H1 (cell line): ENCODE measurements around the gene ZNF609. TPM values are rescaled to one million over a fixed set of nuclear protein-coding genes. Genes with fewer than 3 reads are reported as not detected.

Experiments used
- CTCF ChIA-PET: fragments of 300-600 bp; sonication (Branson Sonifier 250); formaldehyde crosslinking; loops from one replicate; lab custom pipeline; 2021; ENCODE audit not compliant: partially characterized antibody; lab: Charles Lee
- POLR2A ChIA-PET: fragments of 300-600 bp; sonication (Branson Sonifier 250); formaldehyde crosslinking; loops from one replicate; lab custom pipeline; 2021; ENCODE audit warnings: inconsistent platforms; ENCODE audit not compliant: partially characterized antibody; lab: Charles Lee
- DNase-seq, 2 experiments: peaks; one replicate each; pipeline versions ENCODE4 v3.0.0 to v3.0.0-alpha.2; 2010 to 2022; ENCODE audit warnings: low spot score in 2 of 2, low read depth in 1 of 2, mixed read lengths in 1 of 2
- FAIRE-seq: peaks from 2 replicates; lab custom pipeline; 2011; peaks lifted over from hg19 to GRCh38; lab: Jason Lieb, UNC
- H2AFZ ChIP-seq: 2 replicates; pipeline ENCODE4 v1.8.1; 2012; ENCODE audit warnings: low read length, inconsistent platforms
- H2AK5ac ChIP-seq: 2 replicates; pipeline ENCODE4 v1.6.1; 2013; ENCODE audit warnings: low read depth, low read length
- H2BK120ac ChIP-seq: replicated peaks from 2 replicates; pipeline ENCODE3; 2013; ENCODE audit warnings: low read depth, low read length, inconsistent platforms
- H2BK12ac ChIP-seq: 2 replicates; pipeline ENCODE4 v1.6.1; 2013; ENCODE audit warnings: low read depth, low read length
- H2BK15ac ChIP-seq: 2 replicates; pipeline ENCODE4 v1.6.1; 2013; ENCODE audit warnings: low read length
- H2BK20ac ChIP-seq: 2 replicates; pipeline ENCODE4 v1.6.1; 2013; ENCODE audit warnings: low read length
- H2BK5ac ChIP-seq: 2 replicates; pipeline ENCODE4 v1.6.1; 2013; ENCODE audit warnings: low read depth, low read length
- H3K14ac ChIP-seq: 2 replicates; pipeline ENCODE4 v1.6.1; 2013; ENCODE audit warnings: inconsistent platforms; ENCODE audit not compliant: insufficient read length
- H3K18ac ChIP-seq: 2 replicates; pipeline ENCODE4 v1.6.1; 2013; ENCODE audit warnings: low read length; ENCODE audit errors: extremely low read depth
- H3K23ac ChIP-seq: 2 replicates; pipeline ENCODE4 v1.6.1; 2013; ENCODE audit warnings: inconsistent platforms; ENCODE audit not compliant: insufficient read length
- H3K23me2 ChIP-seq: 2 replicates; pipeline ENCODE4 v1.6.1; 2013; ENCODE audit warnings: low read depth, low read length
- H3K27ac ChIP-seq: 2 replicates; pipeline ENCODE4 v1.6.1; 2011; ENCODE audit warnings: low read depth, low read length, inconsistent platforms
- H3K27me3 ChIP-seq, 4 experiments: replicated peaks in 1 of 4; 1 replicate in 1 of 4; 2 replicates in 3 of 4; pipeline versions ENCODE4 v1.6.1 to v1.8.1; 2011 to 2013; ENCODE audit warnings: low read length in 3 of 4, mild to moderate bottlenecking in 3 of 4, inconsistent platforms in 2 of 4, mixed read lengths in 2 of 4, moderate library complexity in 1 of 4; ENCODE audit not compliant: control insufficient read depth in 3 of 4, insufficient read depth in 3 of 4; ENCODE audit errors: extremely low read depth in 1 of 4
- H3K36me3 ChIP-seq, 4 experiments: 2 replicates each; pipeline versions ENCODE4 v1.6.1 to v1.8.1; 2011 to 2013; ENCODE audit warnings: mild to moderate bottlenecking in 4 of 4, low read length in 3 of 4, moderate library complexity in 2 of 4, control low read depth in 1 of 4, inconsistent platforms in 1 of 4; ENCODE audit not compliant: insufficient read depth in 4 of 4, control insufficient read depth in 2 of 4
- H3K4ac ChIP-seq: replicated peaks from 2 replicates; pipeline ENCODE3; 2013; ENCODE audit warnings: low read length, low read depth, mixed read lengths, inconsistent platforms; ENCODE audit not compliant: insufficient read length
- H3K4me1 ChIP-seq, 4 experiments: replicated peaks in 1 of 4; 1 replicate in 1 of 4; 2 replicates in 3 of 4; pipeline versions ENCODE4 v1.6.1 to v1.8.1; 2011 to 2013; ENCODE audit warnings: low read length in 3 of 4, inconsistent platforms in 2 of 4, mixed read lengths in 1 of 4; ENCODE audit not compliant: insufficient read depth in 4 of 4, control insufficient read depth in 3 of 4
- H3K4me2 ChIP-seq, 2 experiments: 2 replicates each; pipeline versions ENCODE4 v1.6.1 to v1.8.1; 2011 to 2013; ENCODE audit warnings: low read depth in 2 of 2, low read length in 2 of 2, control low read depth in 1 of 2, inconsistent platforms in 1 of 2, mild to moderate bottlenecking in 1 of 2; ENCODE audit not compliant: insufficient read depth in 1 of 2
- H3K4me3 ChIP-seq, 4 experiments: fragments of 200-600, 300-600 bp in 1 of 4; sonication (generic), shearing (Covaris generic), sonication (Bioruptor Twin) in 1 of 4; 2 replicates each; pipeline versions ENCODE4 v1.5.1 to v1.8.1; 2011 to 2016; ENCODE audit warnings: low read length in 4 of 4, low read depth in 3 of 4, control low read depth in 2 of 4, inconsistent platforms in 2 of 4, mild to moderate bottlenecking in 2 of 4, mixed read lengths in 1 of 4, moderate library complexity in 1 of 4; ENCODE audit not compliant: insufficient read depth in 2 of 4; ENCODE audit errors: extremely low read depth in 1 of 4
- H3K56ac ChIP-seq: replicated peaks from 2 replicates; pipeline ENCODE3; 2013; ENCODE audit warnings: low read depth, mild to moderate bottlenecking, mixed read lengths, low read length, inconsistent platforms; ENCODE audit not compliant: insufficient read length
- H3K79me1 ChIP-seq: 2 replicates; pipeline ENCODE4 v1.6.1; 2013; ENCODE audit warnings: low read depth, low read length, control low read depth
- H3K79me2 ChIP-seq, 2 experiments: 2 replicates each; pipeline versions ENCODE4 v1.6.1 to v1.8.1; 2012 to 2013; ENCODE audit warnings: low read length in 2 of 2, mild to moderate bottlenecking in 2 of 2, inconsistent platforms in 1 of 2; ENCODE audit not compliant: insufficient read depth in 2 of 2, control insufficient read depth in 1 of 2
- H3K9ac ChIP-seq, 4 experiments: replicated peaks in 1 of 4; 1 replicate in 1 of 4; 2 replicates in 3 of 4; pipeline versions ENCODE4 v1.6.1 to v1.8.1; 2011 to 2013; ENCODE audit warnings: low read depth in 3 of 4, low read length in 3 of 4, control low read depth in 2 of 4, mild to moderate bottlenecking in 2 of 4, moderate library complexity in 2 of 4, inconsistent platforms in 1 of 4; ENCODE audit errors: extremely low read depth in 1 of 4
- H3K9me3 ChIP-seq, 2 experiments: 2 replicates each; pipeline versions ENCODE4 v1.6.1 to v1.8.1; 2012 to 2013; ENCODE audit warnings: mild to moderate bottlenecking in 2 of 2, moderate library complexity in 2 of 2, control low read depth in 1 of 2, inconsistent platforms in 1 of 2, low read depth in 1 of 2, low read length in 1 of 2, mixed read lengths in 1 of 2; ENCODE audit not compliant: insufficient read depth in 2 of 2
- H4K20me1 ChIP-seq, 2 experiments: replicated peaks in 1 of 2; 2 replicates each; pipeline versions ENCODE3 to v1.8.1; 2011 to 2013; ENCODE audit warnings: inconsistent platforms in 2 of 2, low read length in 2 of 2, mild to moderate bottlenecking in 1 of 2; ENCODE audit not compliant: insufficient read depth in 2 of 2, control insufficient read depth in 1 of 2
- H4K5ac ChIP-seq: 2 replicates; pipeline ENCODE4 v1.6.1; 2013; ENCODE audit warnings: low read length, low read depth, mixed read lengths, inconsistent platforms; ENCODE audit not compliant: insufficient read length
- H4K8ac ChIP-seq: 2 replicates; pipeline ENCODE4 v1.8.0; 2013; ENCODE audit warnings: mild to moderate bottlenecking, moderate library complexity, low read length, inconsistent platforms; ENCODE audit not compliant: insufficient read depth; ENCODE audit errors: extremely low read depth
- H4K91ac ChIP-seq: replicated peaks from 2 replicates; pipeline ENCODE3; 2013; ENCODE audit warnings: low read length, mixed read lengths, inconsistent platforms; ENCODE audit not compliant: insufficient read length
- RAD21 ChIP-seq, 2 experiments: IDR thresholded peaks in 1 of 2; conservative IDR thresholded peaks in 1 of 2; 2 replicates each; pipeline ENCODE4 v1.6.1; 2011; ENCODE audit warnings: low read depth in 2 of 2, low read length in 2 of 2, improper control_type of control experiment in 1 of 2, inconsistent platforms in 1 of 2, mild to moderate bottlenecking in 1 of 2, moderate library complexity in 1 of 2
- TAF7 ChIP-seq: optimal IDR thresholded peaks from 2 replicates; pipeline ENCODE3; 2011; ENCODE audit warnings: low read depth, mild to moderate bottlenecking, inconsistent platforms, low read length, moderate library complexity, borderline replicate concordance
- WGBS, 2 experiments: shearing (Covaris generic) in 1 of 2; methylation state at CpG; one replicate each; pipeline versions ENCODE4 v1.1.6 to v1.1.7; 2013 to 2015; ENCODE audit warnings: low lambda C conversion rate in 2 of 2, mixed read lengths in 2 of 2, inconsistent platforms in 1 of 2, low coverage in 1 of 2, missing lambda C conversion rate in 1 of 2; ENCODE audit not compliant: insufficient replicate concordance in 2 of 2, insufficient coverage in 1 of 2, insufficient read length in 1 of 2; ENCODE audit errors: extremely low coverage in 1 of 2, missing lambda C conversion rate in 1 of 2; 5-methylcytosine and 5-hydroxymethylcytosine counted together
- polyA plus RNA-seq, 7 experiments: library from polyadenylated mRNA; depleted of rRNA in 3 of 7; stranded (reverse) in 5 of 7; unstranded in 2 of 7; fragments of >200 nt in 5 of 7; fragments of 200-250 nt in 2 of 7; gene quantifications; 1 replicate in 5 of 7; 2 replicates in 1 of 7; 4 replicates in 1 of 7; pipeline versions ENCODE4 v1.2.1 to v1.2.3, GENCODE V29; 2011 to 2013; ENCODE audit warnings: missing spikeins in 2 of 7, mixed read lengths in 2 of 7
- total RNA-seq: library from RNA; stranded (reverse); fragmentation: NEBNext Ultra II Directional; extraction: Animal tissue kit (Norgen Biotek cat#: 25700); gene quantifications from 2 replicates; pipeline ENCODE4 v1.2.1, GENCODE V29; 2021

Gene ZNF609
- total and polyA plus RNA-seq, 2 of the 8 experiments (the other 6 are each of a cell fraction or from before 2014, with no cell fraction given) = 15.5 to 47.8 TPM

GRCh38 chr15:64572856-64573255 lies 112.5 kb downstream of the ZNF609 start:
- Histone ChIP-seq H4K8ac (no peak overlapping the region), H3K23ac (no peak overlapping the region), H3K79me1 (0 out of 2 replicates have a peak, but pooled peaks cover 2% of the 10 kb centered on the region), H3K9me3 (no peaks in the 10 kb centered on the region), H3K4me2 (no peak overlapping the region), H3K18ac (no peak overlapping the region), H2AFZ (no peak overlapping the region), H3K36me3 (no peaks in the 10 kb centered on the region), H3K4ac (no peak overlapping the region), H4K20me1 (peaks cover 2 to 7% of the 10 kb centered on the region in 2 experiments), H3K56ac (no peak overlapping the region), H2BK20ac (no peak overlapping the region), H4K91ac (no peak overlapping the region), H2BK120ac (no peak overlapping the region), H2BK15ac (no peak overlapping the region), H3K9ac (no peak overlapping the region), H3K4me1 (peaks cover 0 to 5% (median 0%) of the 10 kb centered on the region in 4 experiments; a peak in 2 of 7 replicates), H2AK5ac (no peak overlapping the region), H2BK12ac (no peak overlapping the region), H3K27me3 (no peaks in the 10 kb centered on the region), H2BK5ac (no peak overlapping the region), H3K23me2 (no peaks in the 10 kb centered on the region), H3K27ac (no peak overlapping the region), H4K5ac (no peak overlapping the region), H3K79me2 (peaks cover 3 to 67% of the 10 kb centered on the region in 2 experiments; a peak in 3 of 4 replicates), H3K4me3 (no peak overlapping the region), H3K14ac (no peak overlapping the region)
- no peak for FAIRE-seq
- CTCF ChIA-PET = no interaction called here
- DNase-seq = no peak
- POLR2A ChIA-PET = no interaction called here
- 95% methylated on average over 6 of the region's 6 CpGs; no CpG with 5 or more reads in 1 of the 2 experiments for WGBS, 2 experiments
- TF ChIP-seq RAD21 (IDR thresholded peaks at IDR 0.05 in 1 of 2, conservative IDR thresholded peaks at IDR 0.05 in 1 of 2; ENCODE audit: low read depth in 2 of 2, low read length in 2 of 2) = no peak
- no peak for TF ChIP-seq TAF7
